Amniotic epithelial cell (primary cell): ENCODE results near the gene GAP43.
A peak's percentile ranks its signal among the peaks of the same experiment; 100 is the strongest.

ENCODE experiments used
- DNase-seq: peaks from one replicate; pipeline ENCODE4 v3.0.0-alpha.2; 2010; ENCODE audit warnings: low read depth

GAP43 gene, protein sequence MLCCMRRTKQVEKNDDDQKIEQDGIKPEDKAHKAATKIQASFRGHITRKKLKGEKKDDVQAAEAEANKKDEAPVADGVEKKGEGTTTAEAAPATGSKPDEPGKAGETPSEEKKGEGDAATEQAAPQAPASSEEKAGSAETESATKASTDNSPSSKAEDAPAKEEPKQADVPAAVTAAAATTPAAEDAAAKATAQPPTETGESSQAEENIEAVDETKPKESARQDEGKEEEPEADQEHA

DNA sequence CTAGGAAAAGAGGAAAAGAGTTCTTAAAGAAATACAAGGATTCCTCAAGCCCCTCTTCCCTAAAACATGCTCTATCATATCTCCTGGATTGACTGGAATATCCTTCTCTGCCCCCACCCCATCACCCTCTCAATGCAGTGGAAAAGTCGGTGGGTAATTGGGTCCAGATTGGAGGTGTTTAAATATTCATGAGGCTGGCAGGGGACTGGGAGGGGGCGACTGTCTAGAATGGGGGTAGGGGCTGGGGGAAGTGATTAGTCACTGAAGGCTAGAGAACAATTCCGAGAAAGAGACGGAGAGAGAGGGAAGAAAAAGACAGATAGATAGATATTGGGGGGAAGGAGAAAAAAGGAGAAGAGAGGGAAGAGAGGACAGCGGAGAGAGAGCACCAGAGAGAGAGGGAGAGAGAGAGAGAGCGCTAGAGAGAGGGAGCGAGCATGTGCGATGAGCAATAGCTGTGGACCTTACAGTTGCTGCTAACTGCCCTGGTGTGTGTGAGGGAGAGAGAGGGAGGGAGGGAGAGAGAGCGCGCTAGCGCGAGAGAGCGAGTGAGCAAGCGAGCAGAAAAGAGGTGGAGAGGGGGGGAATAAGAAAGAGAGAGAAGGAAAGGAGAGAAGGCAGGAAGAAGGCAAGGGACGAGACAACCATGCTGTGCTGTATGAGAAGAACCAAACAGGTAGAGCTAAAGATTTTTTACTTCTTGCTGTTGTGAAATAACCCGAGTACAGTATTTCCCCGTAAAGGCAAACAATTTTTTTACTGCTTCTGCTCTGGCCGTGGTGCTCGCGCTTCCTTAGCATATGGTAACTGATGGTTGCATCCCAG, at the start of gene GAP43:
GAP43 (plus strand) TSS at position 467 of the 825 bp plus-strand sequence; CDS start at position 647, 180 bp downstream.
- peak; percentile 94 for DNase-seq

DNA sequence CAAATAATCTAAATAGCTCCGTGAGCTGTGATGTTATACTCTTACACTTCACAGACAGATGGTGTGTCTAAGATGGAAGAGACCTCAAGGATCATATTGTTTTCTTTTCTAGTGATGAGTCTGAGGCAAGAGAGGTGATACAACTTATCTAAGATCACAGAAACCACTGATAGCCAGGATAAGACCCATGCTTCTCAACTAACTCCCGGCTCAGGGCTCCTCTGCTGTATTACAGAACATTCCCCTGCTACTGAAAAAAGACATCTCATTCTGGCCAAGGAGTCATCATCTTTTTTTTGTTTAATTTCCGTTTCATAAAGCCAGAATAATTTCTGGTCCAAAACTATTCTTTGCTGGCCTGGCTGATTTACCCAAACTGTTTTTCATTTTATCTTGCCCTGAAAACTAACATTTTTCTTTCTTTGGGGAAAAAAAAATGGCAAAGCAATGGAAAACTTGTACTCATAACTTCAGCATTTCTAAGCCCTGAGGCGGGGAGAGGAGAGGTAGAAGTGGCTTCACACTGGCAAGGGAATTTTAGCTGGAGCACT, 46.9 kb upstream of the GAP43 start:
- peak; percentile 38 for DNase-seq

DNA sequence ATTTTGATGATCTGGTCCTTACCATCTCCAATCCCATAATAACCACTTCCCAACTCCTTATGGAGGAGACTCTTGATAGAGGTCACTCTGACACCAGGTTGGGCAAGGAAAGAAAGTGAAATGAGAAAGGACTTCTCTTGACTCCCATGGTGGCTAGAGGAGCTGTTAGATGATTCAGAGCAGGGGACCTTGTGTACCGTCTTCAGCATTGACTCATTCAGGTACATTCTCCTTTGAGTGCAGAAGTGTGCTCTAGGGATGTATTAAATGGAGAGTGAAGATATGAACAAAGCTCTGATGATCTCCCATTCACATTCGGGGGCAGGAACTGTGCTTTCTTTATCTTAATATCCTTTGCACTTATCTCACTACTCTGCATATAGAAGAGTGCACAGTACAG, 46.3 kb upstream of the GAP43 start:
- no peak for DNase-seq

DNA sequence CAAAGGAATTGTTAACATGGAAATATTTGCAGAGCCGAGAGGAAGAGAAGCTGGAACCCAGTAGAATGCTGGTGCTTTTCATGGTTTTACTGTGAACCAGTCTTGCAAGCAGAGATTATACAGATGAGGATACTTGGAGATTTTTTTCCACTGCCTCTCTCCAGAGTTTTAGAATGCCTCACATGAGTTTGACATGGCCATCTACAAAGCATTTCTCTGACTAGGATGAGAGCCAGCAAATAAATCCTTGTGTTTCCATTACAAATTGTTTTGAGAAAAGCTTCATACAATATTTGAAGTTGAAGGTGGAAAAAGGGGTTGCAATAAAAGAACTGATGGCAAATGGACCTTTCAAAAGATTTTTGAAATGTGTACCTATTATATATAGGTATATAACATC, 45.0 kb upstream of the GAP43 start:
- no peak for DNase-seq

DNA sequence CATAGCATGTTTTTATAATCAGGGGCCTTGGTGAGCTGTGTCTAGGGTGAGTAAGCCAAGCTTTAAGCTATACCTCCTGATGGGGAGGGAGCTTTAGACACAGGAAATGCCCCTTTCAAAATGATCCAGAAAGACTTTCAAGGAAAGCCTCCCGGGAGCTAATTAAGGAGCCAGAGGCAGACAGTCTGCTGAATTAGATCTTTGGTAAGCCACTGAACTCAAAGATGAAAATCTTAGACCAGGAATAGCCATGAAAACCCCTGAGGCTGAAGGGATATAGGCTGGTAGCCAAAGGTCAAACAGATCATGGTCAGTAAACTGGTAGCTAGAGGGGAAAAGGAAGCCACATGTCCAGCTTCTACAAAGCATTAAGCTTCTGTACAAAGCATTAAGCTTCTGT, 42.7 kb upstream of the GAP43 start:
- DNase-seq = no peak

DNA sequence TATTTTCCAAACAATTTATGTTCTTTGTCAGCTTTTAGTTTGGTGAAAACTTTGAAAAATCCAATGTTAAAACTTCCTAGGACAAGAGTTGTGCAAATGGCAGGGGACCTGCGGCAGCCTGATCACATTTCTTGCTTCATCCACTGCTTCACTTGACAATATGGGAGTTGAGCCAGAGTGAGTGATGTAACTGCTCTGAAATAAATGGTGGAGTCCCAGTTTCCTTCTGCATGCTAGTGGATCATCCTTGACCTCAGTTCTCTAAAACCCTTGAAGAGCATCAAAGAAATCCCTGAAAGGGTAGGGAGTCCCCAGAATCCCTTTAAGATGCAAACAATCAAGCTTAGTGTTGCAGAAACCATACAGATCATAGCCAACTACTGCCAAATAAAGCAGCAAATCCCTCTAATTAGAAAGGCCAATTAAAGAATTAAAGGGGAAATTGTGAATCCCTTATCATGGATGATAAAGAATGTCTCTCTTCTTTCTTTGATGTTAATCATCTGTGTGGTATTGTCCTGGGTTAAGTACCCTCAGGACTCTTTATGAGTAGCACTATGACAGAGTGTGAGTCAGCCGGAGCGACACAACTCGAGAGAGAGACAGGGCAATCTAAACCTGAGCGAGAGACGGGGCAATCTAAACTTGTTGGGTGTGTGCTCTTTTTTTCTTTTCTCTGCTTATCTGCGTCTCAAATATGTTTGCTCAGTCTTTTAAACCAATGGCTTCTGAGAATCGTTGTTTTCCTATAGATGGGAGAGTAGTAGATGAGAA, 41.8 kb upstream of the GAP43 start:
- DNase-seq = peak; percentile 27

DNA sequence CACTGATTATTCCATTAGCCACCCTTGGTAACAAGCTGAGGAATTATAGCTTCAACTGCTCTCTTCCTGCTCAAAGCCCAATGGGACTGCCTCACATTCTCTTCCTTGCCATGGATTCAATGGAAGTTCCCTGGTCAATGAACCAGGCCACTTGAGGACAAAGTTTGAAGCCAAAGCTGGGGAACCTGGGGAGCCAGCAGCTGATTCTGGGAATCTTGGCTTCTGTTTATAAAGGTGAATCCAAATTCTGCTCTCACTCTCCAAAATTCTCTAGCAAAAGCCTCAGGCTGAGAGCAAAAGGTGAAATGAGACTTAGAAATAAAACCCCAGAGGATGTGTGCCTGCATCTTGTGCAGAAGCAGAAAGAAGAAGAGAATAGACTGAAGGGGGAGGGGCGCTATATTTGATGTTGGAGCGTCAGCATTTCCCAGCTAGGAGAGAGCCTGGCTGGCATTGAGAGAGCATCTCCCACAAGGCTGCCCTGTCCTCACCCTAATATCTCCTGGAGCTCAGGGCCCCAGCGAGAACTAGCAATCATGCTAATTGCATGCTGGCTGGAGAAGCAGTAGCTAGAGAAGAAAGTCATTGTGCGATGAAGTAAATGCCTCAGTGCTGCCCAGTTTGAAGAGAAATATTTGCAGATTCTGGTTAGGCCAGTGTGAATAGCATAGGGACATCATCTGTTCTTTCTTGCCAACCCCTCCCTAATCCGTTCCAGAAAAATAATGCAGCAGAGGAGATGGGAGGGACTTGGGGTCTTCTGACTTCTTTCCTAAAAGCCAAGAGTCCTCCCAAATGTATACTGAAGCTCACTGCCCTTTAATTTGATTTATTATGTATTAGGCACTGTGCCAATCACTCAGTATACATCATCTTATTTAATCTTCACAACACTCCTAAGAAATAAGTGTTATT, 34.9 kb upstream of the GAP43 start:
- DNase-seq = no peak

DNA sequence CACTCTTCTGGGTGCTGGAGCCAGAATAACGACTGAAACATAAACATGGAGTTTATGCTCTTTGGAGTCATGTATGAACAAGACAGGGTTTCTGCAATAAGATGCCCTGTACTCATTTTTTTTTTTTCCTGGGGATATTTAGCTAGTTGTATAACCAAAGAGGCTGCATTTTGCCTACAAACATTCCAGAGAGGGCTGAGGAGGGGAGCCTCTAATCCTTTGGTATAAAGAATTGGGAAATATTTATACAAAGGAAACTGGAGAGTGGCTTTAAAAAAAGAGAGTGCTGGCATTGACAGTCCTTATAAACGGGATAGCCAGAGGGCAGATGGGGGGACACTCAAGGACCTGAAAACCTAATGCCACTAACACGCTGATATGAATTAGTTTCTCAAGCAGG, 32.4 kb upstream of the GAP43 start:
- no peak for DNase-seq

DNA sequence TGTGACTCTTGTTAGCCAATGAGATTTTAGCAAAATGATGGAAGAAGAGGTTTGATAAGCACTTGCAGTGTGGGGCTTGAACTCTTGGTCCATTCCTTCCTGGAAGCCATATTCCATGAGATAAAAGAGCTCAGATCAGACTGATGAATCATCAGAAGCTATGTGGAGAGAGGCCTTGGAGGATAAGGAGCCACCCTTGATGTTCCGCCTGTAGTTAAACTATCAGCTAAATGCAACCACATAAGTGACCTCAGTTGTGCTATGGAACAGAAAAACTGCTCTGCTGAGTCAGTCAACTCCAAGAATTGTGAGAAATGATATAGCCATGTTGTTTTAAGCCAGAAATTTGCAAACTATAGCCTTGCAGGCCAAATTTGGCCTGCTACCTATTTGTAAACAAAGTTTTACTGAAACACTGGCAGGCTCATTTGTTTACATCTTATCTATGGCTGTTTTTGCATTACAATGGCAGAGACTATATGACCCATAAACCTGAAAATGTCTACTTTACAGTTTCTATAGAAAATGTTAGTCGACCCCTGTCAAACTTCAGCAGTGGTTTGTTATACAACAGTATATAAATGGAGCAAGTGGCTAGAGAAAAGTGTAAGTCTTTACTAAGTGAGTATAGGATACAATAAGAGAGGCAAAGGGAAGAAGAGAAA, 27.6 kb upstream of the GAP43 start:
- peak; percentile 93 for DNase-seq

DNA sequence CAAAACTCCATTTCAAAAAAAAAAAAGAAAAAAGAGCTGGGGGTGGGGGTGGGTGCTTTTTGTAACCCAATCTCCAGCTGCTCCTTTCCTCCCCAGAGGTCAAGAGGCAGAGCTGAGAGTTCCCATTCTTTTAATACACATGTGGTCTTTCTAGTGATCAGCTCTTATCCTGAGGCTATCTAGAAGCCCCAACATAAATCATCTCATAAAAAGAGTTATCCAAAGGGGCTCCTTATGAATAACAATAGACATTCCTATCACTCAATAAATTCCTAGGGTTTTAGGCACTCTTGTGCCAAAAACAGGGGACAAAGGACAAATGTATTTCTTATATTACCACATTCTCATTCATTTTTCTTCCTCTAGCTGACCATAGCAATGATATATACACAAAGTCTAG, 25.1 kb upstream of the GAP43 start:
- DNase-seq = no peak

DNA sequence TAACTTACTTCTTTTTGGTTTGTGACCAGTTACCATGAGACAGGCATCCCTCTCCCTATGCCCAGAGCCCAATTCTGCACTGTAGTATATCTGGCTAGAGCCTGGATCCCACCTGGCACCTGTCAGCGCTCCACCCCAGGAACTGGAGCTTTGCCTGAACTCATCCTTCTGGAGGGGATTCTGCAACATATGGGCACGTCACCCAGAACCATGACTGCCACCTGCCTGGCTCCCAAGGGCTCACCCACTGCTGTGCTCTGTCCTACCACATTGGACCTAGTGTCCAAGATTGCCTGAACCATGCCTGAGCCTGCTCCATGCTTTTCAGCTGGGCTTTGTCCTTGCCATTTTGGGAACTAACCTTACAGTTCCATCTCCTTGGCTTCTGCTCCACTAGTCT, 21.1 kb upstream of the GAP43 start:
- DNase-seq = no peak

DNA sequence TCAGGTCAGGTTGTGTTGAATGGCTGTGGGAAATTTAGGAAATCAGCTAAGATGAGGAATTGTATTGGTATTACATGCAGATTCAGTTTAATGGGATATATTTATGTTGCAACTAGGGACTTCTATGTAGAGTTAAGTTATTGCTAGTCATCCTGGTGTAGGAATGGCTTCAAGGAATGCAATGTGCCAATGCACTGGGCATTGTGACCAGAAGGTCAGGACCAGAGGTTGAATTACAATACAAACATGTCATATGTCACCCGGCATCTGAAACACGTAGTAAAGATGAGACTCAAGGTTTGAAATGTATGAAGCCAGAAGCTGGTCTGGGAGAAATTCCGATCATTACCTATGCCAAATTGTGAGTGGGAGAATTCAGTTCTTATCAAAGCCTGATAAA, 11.7 kb upstream of the GAP43 start:
- no peak for DNase-seq

DNA sequence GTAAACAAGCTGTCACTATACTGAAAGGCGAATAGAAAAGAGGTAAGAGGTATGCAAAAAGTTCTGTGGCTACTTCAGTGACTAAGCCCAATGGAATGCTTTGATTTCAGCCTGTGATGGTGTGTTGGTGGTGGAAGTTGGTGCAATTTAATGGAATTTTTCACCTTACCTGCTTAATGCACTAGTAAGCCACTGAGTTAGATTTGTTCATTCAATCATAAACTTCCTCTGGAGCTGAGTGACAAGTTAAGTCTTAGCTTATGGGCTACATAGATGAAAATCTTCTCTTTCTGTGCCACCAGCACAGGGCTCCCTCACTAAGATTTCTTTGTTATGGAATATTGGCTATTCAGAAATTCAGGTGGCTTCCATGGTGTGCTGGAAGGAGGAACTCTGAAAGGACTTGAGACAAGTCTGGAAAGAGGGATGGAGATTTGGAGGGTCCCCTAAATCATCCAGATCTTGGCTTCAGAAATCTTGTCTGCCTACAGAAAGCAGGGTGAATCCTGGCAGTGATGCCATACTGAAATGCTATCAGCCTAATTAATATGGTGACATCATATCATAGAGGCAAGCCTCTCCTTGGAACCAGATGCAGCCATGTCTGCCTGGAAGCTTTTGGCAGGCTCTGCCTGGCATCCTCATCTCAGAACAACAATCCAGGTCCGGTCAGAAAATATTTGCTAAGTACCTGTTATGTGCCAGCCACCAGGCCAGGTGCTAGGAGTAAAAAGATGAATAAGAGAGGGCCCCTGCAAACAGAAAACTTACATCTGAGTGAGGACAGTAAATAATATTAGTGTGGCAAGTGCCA, 8.1 kb upstream of the GAP43 start:
- peak; percentile 46 for DNase-seq

DNA sequence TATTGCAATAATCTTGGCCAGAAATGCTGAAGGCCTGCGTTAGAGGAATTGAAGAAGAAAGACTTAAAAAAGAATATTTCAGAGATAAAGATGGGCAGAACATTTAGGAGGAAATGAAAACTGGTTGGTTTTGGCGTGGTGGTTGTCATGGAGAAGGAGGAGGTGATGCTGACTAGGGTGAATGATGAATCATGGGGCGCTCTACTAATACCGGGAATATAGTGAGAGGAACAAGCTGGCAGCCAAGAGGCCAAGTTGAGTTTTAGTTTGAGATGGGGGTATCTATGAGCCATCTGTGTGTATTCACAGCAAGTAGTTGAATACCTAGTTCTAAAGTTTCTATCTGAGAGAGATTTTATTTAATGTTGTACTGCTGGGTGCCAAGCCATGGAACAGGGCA, 6.8 kb upstream of the GAP43 start:
- DNase-seq = no peak

DNA sequence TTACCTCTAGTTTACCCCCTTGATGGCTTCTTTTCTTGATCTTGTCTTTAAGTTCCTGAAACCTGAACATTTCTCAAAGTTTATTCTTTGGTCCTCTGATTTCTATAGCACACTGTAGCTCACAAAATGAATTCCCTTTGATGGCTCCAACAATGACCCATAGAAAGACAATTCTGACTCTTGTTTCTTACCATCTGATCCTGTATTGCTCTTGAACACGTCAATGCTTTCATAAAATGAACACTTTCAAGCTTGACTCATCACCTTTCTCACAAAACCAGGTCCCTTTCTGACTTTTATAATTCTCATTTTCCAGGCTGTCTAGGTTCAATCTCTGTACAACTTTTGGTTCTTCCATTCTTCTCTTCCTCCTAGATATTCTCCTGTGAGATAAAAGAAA, 5.7 kb upstream of the GAP43 start:
- DNase-seq = no peak

DNA sequence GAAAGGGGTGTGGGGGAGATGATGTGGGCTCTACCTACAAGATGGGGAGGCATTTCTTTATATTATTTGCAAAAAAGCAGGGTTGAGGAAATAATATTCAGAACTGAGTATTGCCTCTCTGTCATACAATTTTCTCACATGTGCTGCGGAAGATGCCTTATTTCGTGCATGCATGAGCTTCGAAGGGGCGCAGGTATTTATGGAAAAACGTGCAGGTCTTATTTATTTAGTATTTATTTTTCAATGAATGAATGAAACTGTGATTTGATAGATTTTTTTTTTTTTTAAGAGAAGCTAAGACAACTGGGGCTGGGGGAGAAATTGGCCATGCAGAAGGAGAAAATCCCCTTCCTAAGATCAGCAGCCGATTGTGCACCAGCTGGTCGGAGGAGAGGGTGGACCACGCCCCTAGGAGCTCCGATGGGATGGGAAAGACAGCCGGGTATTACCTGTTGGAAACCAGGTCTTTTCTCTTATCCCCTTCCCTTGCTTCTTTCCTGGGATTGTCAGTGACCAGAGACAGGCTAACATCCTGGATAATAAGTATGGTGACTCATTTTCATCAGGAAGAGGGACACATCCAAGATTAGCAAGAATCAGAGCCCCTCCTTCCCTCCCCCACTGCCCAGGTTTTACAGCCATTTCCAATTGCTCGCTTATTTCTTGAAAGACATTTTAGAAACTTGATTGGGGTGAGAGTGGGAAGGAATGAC, 875 bp downstream of the GAP43 start:
- DNase-seq = no peak

DNA sequence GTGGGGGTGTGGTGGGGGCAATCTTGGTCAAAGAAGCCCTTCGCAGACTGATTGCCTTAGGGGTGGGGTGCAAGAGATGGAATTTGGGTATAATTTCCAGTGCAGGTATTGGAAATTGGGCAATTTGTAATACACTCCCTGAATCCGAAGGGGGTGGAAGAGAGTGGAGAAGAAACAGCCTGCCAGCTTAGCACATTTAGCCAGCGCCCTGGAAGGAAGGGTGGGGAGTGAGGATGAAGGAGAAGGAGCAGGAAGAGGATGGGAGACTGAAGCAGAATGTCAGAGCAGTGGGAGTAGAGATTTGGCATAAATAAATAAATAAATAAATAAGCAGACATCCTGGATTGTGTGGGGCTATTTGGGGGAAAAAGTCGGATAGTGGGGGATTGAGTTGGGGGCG, 1.6 kb downstream of the GAP43 start:
- no peak for DNase-seq

DNA sequence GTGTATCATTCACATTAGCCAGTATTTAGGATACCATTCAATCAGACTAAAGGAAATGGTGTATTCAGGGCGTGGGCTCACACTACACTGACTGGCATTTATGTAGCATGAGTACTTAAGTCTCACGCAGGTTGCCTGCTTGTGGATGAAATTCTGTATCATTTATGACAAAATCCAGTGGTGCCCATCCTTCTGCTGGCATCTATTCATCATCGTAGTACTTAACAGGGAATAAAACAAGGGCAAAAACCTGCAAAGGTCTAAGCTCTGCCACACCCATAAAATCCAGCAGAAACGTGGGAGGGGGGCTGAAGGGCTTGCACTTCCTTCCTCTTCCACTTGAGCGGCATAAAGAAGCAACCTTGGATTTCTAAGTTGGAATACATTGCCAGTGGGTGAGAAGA, 2.7 kb downstream of the GAP43 start:
- DNase-seq = no peak

DNA sequence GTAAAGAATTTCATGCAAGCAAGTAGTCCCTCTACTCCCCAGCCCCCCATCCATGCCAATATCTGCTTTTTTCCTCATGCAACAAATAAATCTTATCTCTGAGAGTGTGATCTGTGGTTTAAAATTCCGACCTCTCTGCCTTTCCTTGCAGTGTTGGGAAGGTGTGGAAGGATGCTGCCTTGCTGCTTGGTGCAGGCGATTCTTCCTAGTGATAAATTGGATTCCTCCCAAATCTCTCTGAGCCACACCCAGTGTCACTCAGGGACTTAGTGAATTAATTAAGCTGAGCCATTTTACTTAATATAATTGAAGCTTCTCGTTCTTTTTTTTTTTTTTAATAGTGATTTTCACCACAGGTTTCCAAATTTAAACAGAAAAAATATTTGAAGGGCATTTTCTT, 3.4 kb downstream of the GAP43 start:
- no peak for DNase-seq
